OCI-LY7 (cell line): ENCODE results near the gene CNTN4.

Experiments
- EZH2phosphoT487 ChIP-seq: fragments of 200-600 bp; sonication (generic); IDR thresholded peaks from 2 replicates; pipeline ENCODE4 v1.6.1; 2018; ENCODE audit warnings: low read depth, borderline replicate concordance, mild to moderate bottlenecking, mixed run types, antibody characterized with exemption, low read length, moderate library complexity, mixed read lengths
- TF ChIP-seq, protein P1 (sequence below): fragments of 200-600 bp; sonication (generic); conservative IDR thresholded peaks from 2 replicates; pipeline ENCODE4 v1.5.1; 2014; ENCODE audit warnings: mild to moderate bottlenecking, antibody characterized with exemption, low read length, moderate library complexity, mixed read lengths

DNA sequence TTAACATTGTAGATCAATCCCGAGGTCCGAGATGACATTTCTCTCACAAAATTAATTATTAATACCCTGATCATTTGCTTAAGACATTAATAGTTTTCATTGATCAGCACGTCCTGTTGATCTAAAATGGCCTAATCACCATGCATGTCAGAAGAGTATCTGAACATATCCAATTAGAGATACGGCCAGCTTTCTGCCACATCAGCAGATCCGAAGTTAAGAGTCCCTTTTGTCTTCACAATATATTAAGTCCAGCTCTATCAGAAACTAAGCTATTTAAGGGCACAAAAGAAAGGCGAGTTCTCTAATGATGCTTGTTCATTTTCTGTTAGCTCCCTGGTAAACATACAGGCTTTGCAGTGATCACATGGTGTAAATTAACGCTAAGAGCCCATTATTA is 470.3 kb downstream of the CNTN4 start:
- no peak for TF ChIP-seq EZH2phosphoT487
- TF ChIP-seq, protein P1, sequence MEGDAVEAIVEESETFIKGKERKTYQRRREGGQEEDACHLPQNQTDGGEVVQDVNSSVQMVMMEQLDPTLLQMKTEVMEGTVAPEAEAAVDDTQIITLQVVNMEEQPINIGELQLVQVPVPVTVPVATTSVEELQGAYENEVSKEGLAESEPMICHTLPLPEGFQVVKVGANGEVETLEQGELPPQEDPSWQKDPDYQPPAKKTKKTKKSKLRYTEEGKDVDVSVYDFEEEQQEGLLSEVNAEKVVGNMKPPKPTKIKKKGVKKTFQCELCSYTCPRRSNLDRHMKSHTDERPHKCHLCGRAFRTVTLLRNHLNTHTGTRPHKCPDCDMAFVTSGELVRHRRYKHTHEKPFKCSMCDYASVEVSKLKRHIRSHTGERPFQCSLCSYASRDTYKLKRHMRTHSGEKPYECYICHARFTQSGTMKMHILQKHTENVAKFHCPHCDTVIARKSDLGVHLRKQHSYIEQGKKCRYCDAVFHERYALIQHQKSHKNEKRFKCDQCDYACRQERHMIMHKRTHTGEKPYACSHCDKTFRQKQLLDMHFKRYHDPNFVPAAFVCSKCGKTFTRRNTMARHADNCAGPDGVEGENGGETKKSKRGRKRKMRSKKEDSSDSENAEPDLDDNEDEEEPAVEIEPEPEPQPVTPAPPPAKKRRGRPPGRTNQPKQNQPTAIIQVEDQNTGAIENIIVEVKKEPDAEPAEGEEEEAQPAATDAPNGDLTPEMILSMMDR = no peak
